Measurements from ENCODE around the gene DUS4L.

DUS4L gene

DNA sequence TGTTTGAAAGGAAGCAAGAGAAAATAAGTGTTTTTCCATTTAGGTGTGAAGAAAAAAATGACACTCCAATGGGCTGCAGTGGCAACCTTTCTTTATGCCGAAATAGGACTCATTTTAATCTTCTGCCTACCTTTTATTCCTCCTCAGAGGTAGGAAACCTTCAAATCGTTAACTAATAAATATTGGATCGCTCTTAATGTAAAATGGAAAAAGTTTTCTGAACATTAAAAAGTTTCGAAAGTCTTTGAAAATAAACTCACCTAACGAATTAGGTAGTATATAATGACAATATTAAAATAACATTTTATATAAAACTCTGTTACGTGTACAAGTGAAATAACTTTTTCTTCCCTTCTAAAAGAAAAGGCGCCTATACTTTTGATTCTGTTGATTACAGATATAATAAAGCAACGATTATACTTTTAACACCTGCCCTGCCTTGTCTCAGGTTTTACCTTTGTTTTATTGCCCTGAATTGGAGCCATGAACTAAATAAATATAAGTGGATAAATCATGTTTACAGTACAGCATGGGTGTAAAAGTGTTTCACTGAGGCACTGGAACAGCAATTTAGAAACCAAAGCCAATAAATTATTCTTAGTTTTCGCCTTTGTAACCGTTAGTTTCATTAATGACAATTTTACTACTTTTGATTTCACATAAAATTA is 17.1 kb downstream of the DUS4L start:
- DNase-seq = no peak

DNA sequence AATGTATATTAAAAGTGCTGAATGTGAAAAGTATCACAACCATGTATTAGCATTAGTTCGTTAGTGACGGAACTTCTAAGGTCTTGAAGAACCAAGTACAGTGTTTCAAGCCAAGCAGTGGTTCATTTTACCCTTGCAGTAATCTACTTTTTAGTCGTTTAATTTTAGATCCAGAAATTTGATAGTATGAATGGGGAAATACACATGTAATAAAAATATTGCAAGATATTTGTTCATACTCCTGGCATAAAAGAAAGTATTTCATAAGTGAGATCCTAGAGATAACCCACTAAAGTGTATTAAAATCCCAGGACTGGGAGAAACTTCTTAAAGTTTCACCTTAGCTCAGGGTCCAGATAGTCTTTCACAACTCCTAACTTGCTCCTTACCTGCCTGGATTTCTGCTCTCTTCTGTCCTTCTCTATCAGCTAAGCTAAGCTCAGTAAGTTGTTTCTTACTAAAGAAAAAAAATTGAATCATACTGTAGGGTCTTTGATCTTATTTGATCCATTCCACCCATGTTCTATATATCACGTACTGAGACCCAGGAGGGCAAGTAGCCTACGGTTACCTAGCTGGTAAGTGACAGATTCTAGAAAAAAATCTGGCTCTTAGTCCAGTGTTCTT is 17.7 kb downstream of the DUS4L start:
- DNase-seq = no peak

DNA sequence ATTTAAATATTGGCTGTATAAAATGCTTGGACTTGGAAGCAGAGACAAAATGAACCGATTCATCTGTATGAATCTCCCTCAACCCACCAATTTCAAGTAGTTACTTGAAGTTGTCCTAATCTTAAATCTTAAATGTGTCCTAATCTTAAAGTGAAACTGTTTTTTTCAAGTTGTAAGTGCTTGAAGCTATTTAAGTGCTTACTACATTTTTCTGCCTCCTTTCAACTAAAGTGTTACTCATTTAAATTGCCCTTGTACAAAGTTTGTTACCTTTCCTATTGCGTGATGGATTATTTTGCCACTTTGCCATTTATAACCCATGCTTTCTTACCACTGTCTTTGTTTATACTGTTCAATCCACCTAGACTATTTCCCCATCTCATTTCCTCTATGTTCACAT is 19.1 kb downstream of the DUS4L start:
- DNase-seq = no peak

DNA sequence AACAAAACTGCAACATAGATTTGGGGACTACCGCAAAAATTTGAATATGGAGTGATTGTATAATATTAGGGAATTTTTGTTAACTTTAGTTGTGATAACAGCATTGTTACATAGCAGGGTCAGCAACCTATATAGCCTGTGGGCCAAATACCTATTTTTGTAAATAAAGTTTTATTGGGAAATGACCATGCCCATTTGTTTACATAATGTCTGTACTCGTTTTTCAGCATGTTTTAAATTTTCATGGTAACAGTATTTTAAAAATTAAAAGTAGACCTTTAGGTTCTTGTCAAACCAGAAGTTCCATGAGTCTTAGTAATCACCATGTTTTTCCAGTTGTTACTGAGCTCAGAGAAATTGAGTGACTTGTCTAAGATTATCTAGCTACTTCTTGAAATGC is 20.9 kb downstream of the DUS4L start:
- DNase-seq = no peak

DNA sequence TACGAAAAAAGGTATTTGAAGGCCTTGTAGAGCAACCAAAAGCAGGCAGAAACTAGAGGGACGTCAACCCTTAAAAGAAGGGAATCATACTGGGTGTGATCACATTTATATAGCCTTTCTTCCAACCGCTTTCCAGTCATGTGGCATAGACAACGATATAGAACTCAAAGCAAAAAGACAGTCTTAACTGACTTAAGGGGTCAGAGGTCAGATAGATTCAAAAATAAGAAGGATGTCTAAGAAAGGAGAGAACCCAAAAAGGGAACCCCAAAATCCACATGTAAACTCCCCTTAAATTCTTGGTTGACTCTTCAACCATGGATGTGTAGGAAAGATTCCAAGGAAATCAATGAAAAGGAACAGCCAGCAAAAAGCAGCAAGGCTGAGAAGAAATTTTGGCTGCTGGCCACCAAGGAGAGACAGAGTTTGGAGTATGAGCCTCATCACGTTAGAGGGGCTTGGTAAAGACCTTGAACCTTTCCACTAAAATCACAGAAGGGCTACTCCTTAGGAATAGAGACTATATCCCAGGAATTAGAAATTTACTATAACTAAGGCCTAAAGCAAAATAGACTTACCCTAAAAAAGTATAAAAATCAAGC is 24.9 kb downstream of the DUS4L start:
- DNase-seq = no peak

DNA sequence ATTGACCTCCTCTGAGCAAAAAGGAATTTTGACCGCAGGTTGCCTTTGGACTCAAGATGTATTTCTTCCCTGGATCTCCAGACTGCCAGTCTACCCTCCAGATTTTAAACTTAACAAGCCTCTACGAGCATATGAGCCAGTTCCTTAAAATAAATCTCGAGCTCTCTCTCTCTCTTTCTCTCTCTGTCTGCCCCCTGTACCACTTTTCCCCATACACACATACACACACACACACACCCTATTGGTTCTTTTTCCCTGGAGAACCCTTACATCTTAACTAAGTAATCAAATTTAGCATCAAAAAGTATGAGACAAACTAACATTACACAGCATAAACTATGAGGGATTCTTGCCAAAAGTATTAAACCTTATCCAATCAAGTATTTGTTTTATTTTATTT is 27.6 kb downstream of the DUS4L start:
- no peak for DNase-seq

DNA sequence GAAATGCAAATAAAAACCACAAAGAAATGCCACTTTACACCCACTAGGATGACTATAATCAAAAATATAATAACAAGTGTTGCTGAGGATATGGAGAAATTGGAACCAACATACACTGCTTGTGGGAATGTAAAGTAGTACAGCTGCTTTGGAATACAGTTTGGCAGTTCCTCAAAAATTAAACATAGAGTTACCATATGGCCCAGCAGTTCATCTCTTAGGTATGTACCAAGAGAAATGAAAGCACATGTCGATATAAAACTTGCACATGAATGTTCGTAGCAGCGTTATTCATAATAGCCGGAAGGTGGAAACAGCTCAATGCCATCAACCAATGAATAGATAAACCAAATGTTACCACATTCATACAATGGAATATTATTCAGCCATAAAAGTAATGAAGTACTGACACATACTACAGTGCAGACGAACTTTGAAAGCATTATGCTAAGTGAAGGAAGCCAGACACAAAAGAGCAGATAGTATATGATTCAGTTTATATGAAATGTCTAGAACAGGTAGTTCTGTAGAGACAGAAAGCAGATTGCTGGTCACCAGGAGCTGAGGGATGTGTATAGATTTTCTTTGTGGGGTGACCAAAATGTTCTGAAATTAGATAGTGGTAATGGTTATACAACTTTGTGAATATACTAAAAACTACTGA is 28.7 kb downstream of the DUS4L start:
- peak; percentile 13 for DNase-seq

DNA sequence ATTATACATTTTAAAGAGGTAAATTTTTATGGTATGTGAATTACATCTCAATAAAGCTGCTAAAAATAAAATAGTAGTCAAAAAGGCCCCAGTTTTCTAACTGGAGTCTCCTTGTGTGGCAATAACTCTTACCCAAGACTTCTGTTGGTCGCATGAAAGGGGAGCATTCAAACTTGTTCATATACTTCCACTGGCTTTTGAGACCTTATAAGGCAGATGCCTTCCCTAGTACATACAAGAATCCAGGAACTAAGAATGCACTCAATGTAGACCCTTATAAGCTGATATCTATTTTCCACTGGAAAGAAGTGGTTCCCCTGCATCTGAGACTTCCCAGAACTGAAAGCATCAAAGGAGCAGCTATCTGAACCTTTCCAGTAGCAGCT is 29.2 kb downstream of the DUS4L start:
- no peak for DNase-seq

DNA sequence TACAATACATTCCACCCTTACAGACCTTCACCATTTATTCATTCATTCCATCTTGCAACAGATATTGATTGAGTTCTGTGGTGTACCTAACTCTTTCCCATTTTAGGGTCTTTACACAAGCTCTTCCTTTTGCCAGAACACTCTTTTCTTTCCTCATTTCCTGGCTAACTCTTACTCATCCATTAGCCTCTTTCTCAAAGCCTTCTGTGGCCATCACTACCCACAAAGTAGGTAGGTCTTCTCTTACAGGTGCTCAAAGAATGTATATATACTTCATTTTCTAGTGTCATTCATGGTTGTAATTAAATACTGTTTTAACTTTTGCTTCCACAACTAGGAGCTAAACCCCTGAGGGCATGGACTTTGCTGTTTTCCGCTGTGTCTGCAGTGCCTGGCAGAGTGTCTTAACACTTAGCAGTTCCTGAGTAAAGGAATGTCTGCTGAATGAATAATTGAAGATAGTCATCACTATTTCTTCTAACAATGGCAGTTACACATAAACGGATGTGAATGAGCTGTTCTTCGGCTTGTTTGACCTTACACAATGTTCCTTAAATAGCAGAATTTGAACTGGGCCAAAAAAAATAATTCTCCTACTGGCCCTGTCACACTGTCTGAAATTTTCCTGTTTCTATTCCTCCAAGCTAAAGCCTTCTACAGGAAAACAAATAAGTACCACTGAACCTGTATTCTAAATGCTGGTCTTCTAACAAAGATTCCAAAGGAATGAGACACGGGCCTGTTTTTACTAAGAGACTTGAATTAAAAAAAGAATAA is 31.4 kb downstream of the DUS4L start:
- no peak for DNase-seq

DNA sequence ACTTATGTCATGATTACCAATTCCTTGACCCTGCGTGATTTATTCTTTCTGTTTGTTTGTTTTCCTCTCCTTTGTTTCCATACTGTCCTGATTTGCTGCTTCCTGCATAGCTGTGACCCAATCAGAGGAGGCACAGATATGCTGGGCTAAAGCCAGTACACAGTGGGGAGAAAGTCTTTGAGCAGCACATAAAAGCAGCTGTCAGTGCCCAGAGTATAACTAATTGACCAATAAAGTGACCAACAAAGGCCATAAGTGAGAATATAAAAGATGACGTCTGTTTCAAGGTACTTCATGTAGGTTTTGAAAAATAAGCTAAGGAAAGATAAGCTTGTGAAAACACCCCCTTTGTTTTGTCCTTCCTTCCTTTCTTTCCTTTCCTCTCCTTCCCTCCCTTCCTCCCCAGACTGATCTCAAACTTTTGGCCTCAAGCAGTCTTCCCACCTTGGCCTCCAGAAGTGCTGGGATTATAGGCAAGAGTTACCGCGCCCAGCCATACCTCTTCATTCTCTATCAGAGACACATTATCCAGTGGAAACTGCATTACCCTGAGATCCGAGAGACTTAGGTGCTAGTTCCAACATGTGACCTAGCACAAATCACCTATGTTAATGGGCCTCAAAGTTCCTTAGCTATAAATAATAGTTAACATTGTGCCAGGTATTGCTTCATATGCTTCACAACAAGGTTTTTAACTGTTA is 33.3 kb downstream of the DUS4L start:
- DNase-seq = no peak

DNA sequence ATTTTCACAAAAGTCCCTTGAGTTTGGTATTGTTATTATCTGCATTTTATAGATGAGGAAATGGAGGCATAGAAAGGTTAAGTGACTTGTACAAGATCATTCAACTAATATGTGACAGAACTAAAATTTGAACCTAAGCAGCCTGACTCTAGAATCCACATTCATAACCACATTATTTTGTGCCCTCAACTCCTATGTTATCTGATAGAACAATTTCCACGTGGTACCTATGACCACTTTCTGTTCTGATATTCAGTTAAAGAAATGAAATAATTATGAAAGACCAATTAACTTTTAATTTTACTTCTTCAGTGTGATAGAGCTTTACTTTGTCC is 33.8 kb downstream of the DUS4L start:
- DNase-seq = no peak

DNA sequence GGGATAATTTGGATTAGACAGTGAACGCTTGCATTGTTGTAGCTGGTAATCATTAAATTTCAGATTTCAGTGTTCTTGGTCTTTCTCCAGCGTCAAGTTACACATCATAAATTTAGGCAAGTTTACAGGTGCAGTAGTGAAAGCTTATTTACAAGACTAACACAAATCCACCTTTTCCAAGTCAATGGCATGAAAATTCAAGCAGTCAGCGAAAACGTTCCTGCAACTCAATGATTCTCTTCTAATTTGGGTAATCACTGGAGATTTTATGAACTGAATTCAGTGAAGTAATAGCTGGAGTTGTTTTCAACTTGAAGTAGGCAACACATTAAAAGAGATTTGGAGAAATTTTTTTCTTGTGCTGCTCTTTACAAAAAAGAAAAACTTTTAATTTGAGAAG is 34.2 kb downstream of the DUS4L start:
- no peak for DNase-seq

DNA sequence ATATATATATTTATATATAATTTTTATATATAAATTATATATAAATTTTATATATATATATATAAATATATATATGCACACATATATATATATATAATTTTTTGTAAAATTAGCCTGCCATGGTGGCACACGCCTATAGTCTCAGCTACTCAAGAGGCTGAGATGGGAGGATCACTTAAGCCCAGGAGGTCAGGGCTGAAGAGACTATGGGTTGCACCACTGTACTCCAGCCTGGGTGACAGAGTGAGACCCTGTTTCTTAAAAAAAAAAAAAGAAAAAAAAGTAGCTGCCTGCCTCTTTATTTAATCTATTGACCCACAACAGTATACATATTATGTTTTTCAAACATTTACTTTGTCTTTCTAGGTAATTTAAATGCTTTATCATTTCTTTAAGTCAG is 35.5 kb downstream of the DUS4L start:
- DNase-seq = no peak

DNA sequence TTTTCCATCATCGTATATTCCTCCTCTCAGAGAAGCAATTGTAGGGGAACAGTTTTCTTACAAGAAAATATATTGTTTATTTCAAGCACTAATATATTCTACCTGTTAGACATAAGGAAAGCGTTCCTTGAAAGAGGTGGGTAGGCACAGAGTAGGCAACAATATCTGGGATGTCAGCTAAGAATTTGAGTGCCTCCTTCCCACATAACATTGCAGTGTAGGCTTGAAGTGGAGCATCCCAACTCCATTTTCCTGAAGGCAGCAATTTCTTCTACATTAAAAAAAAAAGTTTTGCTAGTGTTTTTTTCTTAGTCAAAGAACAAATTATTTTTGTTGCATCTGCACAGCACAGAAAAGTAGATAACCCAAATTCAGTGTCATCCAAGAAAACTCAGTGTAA is 37.0 kb downstream of the DUS4L start:
- no peak for DNase-seq

DNA sequence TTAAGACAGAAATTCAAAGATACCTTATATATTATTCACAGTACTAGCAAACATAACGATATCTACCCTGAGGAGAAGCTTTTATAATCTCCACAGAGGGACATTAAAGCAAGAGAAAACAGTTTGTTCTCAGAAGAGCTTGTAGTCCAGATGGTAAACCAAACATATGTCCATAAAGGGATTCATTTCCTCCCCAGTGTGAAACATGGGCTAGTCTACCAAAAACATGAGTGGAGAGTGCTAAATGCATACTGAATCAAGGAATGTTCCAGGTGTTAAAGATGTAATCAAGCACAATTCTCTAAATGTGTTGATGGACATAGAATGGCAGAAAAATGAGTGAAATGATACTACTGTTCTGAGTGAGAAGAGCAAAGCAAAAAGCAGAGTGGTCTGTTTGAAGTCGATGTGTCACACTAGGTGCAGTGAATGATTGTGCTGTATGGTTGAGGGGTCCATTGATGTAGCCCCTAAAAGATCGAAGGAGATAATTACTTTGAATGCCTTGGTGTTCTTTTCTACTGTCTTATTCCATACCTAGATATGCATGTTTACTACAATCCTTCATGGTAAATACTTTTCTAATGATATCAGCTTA is 41.5 kb downstream of the DUS4L start:
- DNase-seq = peak; percentile 52

DNA sequence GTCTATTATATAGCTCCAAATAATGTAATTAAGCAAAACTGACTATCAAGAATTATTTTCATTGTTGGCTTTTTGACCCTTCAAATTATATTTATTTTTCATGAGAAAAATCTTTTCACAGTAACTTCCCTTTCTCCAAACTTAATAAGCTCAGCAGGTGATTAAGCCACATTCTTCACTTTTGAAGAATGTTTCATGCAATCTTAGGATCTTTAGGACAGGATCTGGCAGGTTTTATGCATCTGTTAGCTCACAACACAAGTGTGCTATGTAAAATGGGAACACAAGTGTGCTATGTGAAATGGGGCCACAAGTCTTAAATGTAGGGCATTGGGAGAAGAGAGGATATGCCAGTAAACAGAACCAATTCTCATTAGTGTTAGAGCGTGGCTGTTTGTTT is 42.5 kb downstream of the DUS4L start:
- DNase-seq = no peak

DNA sequence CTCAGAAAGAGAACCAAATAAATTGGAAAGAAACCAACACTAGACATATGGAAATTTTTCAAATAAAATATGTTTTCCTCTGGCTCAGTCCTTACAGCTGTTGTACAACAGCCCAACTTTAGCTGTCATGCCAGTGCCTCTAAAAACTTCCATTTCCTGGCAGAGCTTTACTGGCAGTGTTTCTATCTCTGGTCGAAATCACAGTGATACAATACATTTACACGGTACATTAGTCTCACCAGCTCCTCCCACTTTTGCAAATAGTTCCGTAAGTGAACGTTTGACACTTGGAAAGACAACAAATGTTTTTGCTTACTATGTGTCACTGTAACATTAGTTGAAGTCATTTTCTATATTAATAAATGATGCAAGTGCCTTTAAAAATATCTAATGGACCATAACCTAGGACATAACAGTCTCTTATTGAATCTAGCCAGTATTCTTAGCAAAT is 46.1 kb downstream of the DUS4L start:
- DNase-seq = no peak

DNA sequence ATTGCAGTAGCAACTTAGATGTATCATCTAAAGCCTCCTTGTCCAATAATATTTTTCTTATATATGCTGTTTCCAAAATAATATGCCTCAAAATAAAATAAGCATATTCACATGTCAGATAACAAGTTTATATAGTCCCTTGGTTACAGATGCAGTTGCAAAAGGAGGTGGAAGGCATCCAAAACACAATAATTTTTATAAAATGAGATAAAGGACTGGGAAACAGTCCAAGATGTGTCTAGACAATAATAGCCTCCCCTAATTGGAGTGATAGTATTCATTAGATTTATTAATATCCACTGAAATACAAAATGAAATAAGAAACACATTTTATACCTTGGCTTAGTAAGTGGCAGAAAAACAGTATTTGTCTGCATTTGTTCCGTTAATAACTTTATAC is 46.6 kb downstream of the DUS4L start:
- no peak for DNase-seq

DNA sequence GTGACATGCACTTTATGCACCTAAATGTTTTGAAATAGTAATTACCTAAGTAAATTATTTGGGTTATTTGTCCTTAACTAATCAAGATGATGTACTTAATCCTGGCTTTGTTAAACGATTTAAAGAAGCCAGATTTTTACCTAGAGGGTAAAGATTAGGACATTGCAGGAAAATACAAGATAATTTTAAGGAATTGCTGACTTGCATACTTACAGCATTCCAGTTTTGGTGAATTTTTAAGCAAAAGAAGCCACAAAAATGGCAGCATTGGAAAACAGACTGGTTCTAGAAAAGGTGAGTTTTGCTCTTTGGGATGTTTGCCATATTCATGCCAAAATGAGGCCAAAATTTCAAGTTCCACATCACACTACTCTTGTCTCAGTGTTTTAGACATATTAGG is 49.7 kb downstream of the DUS4L start:
- DNase-seq = no peak

DNA sequence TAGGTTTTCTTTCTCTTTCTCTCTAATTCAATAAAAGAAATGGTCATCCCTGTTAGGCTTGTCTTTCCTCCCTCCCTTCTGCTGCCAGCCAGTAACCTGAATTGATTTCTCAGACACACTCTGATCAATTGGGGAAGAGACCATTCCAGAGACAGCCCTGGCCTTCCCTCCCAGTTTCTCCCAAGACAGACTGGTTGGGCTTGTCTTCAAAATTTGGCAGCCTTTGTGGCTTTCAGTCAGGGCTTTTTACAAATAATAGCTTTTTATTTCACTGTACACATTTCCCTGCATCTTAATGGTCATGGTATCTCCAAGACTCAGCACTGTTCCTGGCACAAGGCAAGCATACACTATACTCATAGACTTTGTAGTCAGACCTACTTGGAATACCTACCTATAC is 50.2 kb downstream of the DUS4L start:
- DNase-seq = no peak

DNA sequence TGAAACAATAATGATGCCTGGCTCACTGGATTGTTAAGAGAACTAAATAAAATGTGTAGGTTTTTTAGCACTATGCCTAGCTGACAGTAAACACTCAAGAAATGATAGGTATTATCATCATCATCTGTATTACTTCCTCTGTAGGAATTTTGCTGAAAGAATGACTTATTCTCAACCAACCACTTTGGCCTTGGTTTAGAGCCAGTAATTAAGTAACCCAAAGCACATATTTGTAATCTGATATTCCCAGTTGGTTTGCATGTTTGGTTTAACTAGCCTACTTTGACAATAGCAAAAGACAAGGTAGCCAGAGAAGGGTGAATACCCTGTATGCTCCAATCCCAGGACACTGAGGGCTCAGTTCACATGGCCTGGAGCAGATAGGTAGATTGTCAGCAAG is 50.7 kb downstream of the DUS4L start:
- DNase-seq = no peak

DNA sequence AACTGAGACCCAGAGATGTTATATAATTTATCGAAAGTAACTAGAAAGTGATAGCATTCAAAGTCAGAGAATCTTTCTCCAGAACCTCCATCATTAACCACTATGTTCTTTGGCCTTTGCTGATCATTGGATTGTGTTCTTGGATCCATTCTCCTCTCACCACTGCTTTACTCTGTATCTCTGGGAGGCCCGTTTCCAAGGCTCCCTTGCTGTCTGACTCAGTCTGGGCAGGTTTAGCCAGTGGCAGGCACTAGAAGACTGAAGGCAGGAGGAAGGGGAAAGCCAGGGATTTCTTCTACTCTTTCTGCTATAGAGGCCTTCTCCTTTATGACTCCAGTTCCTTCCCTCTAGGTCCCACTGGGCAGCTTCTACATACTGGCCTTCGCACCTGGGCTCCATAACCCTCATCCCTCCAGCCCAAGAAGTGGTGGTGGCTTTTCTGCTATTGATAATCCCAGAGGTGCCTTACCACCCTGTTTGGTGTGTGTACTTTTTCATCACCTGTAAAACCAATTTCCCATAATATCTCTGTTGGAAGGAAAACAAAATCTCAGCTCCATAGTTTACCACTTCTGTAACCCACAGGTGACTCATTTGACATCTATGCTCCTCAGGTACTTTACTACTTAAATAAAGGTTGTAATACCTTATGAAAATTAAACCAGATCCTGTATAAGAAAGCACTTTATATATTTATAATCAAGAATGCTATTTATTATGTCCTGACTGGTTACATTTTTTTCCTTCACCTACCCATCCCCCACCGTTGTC is 52.3 kb downstream of the DUS4L start:
- DNase-seq = no peak
